Measurements from ENCODE around the gene CPNE4.

DNA sequence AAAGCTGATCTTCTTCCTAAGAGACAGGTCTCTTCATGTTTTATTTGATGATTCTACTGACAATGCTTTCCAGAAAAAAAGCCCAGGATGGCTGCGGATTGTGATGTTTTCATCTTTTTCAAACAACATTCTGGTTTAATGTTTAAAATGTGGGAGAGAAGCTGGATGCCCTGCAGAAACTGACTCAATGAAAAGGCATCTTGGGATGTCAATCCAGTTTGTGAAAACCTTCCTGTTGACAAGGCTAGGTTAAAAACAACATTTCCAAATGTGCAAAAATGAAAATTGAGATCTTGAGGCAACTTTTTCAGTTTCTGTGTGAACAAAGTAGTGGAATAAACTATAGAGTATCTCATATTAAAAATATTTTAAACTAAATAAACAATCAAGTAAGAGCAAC is 376.0 kb downstream of the CPNE4 start:
- TF ChIP-seq, protein P1, sequence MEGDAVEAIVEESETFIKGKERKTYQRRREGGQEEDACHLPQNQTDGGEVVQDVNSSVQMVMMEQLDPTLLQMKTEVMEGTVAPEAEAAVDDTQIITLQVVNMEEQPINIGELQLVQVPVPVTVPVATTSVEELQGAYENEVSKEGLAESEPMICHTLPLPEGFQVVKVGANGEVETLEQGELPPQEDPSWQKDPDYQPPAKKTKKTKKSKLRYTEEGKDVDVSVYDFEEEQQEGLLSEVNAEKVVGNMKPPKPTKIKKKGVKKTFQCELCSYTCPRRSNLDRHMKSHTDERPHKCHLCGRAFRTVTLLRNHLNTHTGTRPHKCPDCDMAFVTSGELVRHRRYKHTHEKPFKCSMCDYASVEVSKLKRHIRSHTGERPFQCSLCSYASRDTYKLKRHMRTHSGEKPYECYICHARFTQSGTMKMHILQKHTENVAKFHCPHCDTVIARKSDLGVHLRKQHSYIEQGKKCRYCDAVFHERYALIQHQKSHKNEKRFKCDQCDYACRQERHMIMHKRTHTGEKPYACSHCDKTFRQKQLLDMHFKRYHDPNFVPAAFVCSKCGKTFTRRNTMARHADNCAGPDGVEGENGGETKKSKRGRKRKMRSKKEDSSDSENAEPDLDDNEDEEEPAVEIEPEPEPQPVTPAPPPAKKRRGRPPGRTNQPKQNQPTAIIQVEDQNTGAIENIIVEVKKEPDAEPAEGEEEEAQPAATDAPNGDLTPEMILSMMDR (IDR thresholded peaks at IDR 0.05 in 8 of 11, conservative IDR thresholded peaks at IDR 0.05 in 3 of 11): no peak
- no peak for TF ChIP-seq POLR2A (IDR thresholded peaks at IDR 0.05)
